Ecto neural progenitor cell (in vitro differentiated cells): ENCODE results near the gene ANAPC2.

Source experiments
- DNase-seq: peaks from one replicate; pipeline ENCODE4 v3.0.0-alpha.2; 2018; ENCODE audit warnings: low spot score

The ANAPC2 gene

GRCh38 chr9:137192859-137193258 is 4.5 kb upstream of the ANAPC2 start:
- DNase-seq: no peak

- no peak for DNase-seq
These were observed 4.1 kb upstream of the ANAPC2 start for GRCh38 chr9:137192448-137192780.

GRCh38 chr9:137191691-137192447 is 3.5 kb upstream of the ANAPC2 start:
- no peak for DNase-seq

- DNase-seq: no peak
These were observed 2.9 kb upstream of the ANAPC2 start for GRCh38 chr9:137191245-137191644.

- no peak for DNase-seq
These were observed 2.0 kb upstream of the ANAPC2 start for GRCh38 chr9:137190315-137190856.

GRCh38 chr9:137189297-137190295 is 1.2 kb upstream of the ANAPC2 start:
- DNase-seq: no peak

GRCh38 chr9:137188086-137188489 is 272 bp downstream of the ANAPC2 start:
- no peak for DNase-seq

- no peak for DNase-seq
These were observed 974 bp downstream of the ANAPC2 start for GRCh38 chr9:137187386-137187785.

GRCh38 chr9:137186385-137186784 is 2.0 kb downstream of the ANAPC2 start:
- DNase-seq: no peak

GRCh38 chr9:137185921-137186320 is 2.4 kb downstream of the ANAPC2 start:
- no peak for DNase-seq

- no peak for DNase-seq
These were observed 3.3 kb downstream of the ANAPC2 start for GRCh38 chr9:137184881-137185660.

- DNase-seq: no peak
These were observed 4.3 kb downstream of the ANAPC2 start for GRCh38 chr9:137183980-137184595.

GRCh38 chr9:137182836-137183235 is 5.5 kb downstream of the ANAPC2 start:
- no peak for DNase-seq

- DNase-seq: no peak
These were observed 6.7 kb downstream of the ANAPC2 start for GRCh38 chr9:137181680-137182079.

GRCh38 chr9:137180491-137180890 is 7.9 kb downstream of the ANAPC2 start:
- no peak for DNase-seq

GRCh38 chr9:137179761-137180160 is 8.6 kb downstream of the ANAPC2 start:
- no peak for DNase-seq

GRCh38 chr9:137178939-137179630 is 9.3 kb downstream of the ANAPC2 start:
- no peak for DNase-seq

GRCh38 chr9:137178201-137178938 is 10.0 kb downstream of the ANAPC2 start:
- no peak for DNase-seq

- no peak for DNase-seq
These were observed 11.8 kb downstream of the ANAPC2 start for GRCh38 chr9:137176302-137177182.
